Parathyroid adenoma (tissue), 2 donors: ENCODE results near the gene DOCK2.

Source experiments
- H2AFZ ChIP-seq: fragments of 300-600 bp; sonication (generic); one replicate; pipeline ENCODE4 v1.7.0; 2017; ENCODE audit warnings: antibody characterized with exemption, mild to moderate bottlenecking
- H3K27ac ChIP-seq: fragments of 300-600 bp; sonication (generic); one replicate; pipeline ENCODE4 v1.7.0; 2017
- H3K27me3 ChIP-seq: fragments of 300-600 bp; sonication (generic); one replicate; pipeline ENCODE4 v1.7.0; 2017; ENCODE audit warnings: low read length; ENCODE audit not compliant: control insufficient read depth, insufficient read depth
- H3K36me3 ChIP-seq: fragments of 300-600 bp; sonication (generic); one replicate; pipeline ENCODE4 v1.7.0; 2017; ENCODE audit warnings: low read length; ENCODE audit not compliant: control insufficient read depth, insufficient read depth
- H3K4me1 ChIP-seq: fragments of 300-600 bp; sonication (generic); one replicate; pipeline ENCODE4 v1.7.0; 2017; ENCODE audit warnings: control low read depth
- H3K4me2 ChIP-seq: fragments of 300-600 bp; sonication (generic); one replicate; pipeline ENCODE4 v1.7.0; 2017; ENCODE audit warnings: low read length
- H3K4me3 ChIP-seq: fragments of 300-600 bp; sonication (generic); one replicate; pipeline ENCODE4 v1.7.0; 2017; ENCODE audit warnings: low read depth, low read length
- H3K79me2 ChIP-seq: fragments of 300-600 bp; sonication (generic); one replicate; pipeline ENCODE4 v1.7.0; 2017; ENCODE audit warnings: control low read depth
- H3K9ac ChIP-seq: fragments of 300-600 bp; sonication (generic); one replicate; pipeline ENCODE4 v1.7.0; 2017; ENCODE audit warnings: mild to moderate bottlenecking
- H3K9me3 ChIP-seq: fragments of 300-600 bp; sonication (generic); one replicate; pipeline ENCODE4 v1.7.0; 2017; ENCODE audit warnings: low read length; ENCODE audit not compliant: control insufficient read depth
- TF ChIP-seq, protein P1 (sequence below): fragments of 300-600 bp; sonication (generic); IDR thresholded peaks from one replicate; pipeline ENCODE4 v1.7.0; 2017; ENCODE audit warnings: antibody characterized with exemption, mild to moderate bottlenecking
- donor health status: primary hyperparathyroidism.

Gene DOCK2

DNA sequence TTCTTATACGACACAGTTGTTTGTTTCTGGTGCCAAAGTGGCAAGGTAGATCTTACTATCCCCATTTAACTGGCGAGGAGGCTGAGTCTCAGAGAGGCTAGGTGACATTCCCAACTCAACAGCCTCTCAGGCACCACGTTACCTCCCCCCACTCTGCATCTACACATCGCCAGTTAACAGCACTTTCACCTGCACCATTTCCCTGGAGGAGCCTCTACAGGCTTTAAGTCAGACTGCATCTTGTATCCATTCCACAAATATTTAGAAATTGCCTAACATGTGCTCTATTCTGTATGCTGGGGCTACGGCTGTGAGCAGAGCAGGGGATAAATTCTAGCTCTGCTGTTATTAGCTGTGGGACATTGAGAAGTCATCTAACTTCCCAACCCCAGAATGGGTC, 174.6 kb downstream of the DOCK2 start:
- no peaks in the 10 kb centered on the region for H3K79me2 ChIP-seq
- no peak overlapping the region for H2AFZ ChIP-seq
- no peak overlapping the region for H3K27ac ChIP-seq
- no peak overlapping the region for H3K4me3 ChIP-seq
- no peak overlapping the region for H3K4me2 ChIP-seq
- H3K27me3 ChIP-seq: no peaks in the 10 kb centered on the region
- H3K9me3 ChIP-seq: no peaks in the 10 kb centered on the region
- H3K4me1 ChIP-seq: no peaks in the 10 kb centered on the region
- H3K9ac ChIP-seq: no peak overlapping the region
- H3K36me3 ChIP-seq: no peaks in the 10 kb centered on the region
- TF ChIP-seq, protein P1, sequence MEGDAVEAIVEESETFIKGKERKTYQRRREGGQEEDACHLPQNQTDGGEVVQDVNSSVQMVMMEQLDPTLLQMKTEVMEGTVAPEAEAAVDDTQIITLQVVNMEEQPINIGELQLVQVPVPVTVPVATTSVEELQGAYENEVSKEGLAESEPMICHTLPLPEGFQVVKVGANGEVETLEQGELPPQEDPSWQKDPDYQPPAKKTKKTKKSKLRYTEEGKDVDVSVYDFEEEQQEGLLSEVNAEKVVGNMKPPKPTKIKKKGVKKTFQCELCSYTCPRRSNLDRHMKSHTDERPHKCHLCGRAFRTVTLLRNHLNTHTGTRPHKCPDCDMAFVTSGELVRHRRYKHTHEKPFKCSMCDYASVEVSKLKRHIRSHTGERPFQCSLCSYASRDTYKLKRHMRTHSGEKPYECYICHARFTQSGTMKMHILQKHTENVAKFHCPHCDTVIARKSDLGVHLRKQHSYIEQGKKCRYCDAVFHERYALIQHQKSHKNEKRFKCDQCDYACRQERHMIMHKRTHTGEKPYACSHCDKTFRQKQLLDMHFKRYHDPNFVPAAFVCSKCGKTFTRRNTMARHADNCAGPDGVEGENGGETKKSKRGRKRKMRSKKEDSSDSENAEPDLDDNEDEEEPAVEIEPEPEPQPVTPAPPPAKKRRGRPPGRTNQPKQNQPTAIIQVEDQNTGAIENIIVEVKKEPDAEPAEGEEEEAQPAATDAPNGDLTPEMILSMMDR: no peak

DNA sequence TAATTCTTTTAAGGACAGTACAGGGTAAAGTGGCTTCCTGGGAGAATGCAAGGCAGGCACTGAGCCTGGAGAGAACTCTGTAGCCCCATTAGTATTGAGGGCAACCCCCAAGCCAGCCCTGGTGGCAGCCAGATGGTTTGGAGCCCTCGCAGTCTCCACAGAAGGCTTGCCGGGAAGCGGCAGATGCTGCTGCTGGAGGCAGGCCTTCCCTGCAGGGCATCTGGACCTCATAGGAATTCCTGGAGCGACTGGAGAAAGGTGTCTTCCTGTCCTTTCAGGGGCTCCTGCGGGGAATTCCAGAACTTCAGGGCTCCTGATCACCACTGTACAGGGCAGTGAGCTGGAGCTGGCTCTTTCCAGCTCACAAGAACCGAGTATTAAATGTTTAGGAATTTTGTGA, 175.7 kb downstream of the DOCK2 start:
- TF ChIP-seq, protein P1: no peak
- Histone ChIP-seq H3K27me3 (no peaks in the 10 kb centered on the region), H3K36me3 (no peaks in the 10 kb centered on the region), H3K9me3 (no peaks in the 10 kb centered on the region), H3K27ac (no peak overlapping the region), H3K4me3 (no peak overlapping the region), H3K4me1 (no peaks in the 10 kb centered on the region), H3K79me2 (no peaks in the 10 kb centered on the region), H2AFZ (no peak overlapping the region), H3K4me2 (no peak overlapping the region), H3K9ac (no peak overlapping the region)

DNA sequence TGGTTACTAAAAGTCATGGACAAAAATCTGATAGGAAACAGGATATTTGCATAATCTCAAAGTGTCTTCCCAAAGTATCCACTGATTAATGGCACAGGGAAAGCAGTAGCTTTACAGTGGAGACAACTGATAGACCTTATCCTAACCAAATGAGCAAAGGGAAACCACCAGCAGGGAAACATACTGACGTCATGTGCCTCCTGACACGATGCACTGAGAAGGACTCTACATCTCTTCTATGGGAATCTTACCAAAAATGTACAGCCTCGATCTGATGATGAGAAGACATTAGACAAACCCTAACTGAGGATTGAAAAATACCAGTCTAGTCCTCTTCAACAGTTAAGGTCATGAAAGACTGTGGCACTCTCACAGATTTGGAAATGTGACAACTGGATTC, 177.0 kb downstream of the DOCK2 start:
- no peak overlapping the region for H2AFZ ChIP-seq
- H3K4me1 ChIP-seq: no peaks in the 10 kb centered on the region
- TF ChIP-seq, protein P1: no peak
- no peak overlapping the region for H3K27ac ChIP-seq
- no peaks in the 10 kb centered on the region for H3K36me3 ChIP-seq
- no peak overlapping the region for H3K4me3 ChIP-seq
- no peak overlapping the region for H3K4me2 ChIP-seq
- no peaks in the 10 kb centered on the region for H3K27me3 ChIP-seq
- H3K9ac ChIP-seq: no peak overlapping the region
- no peaks in the 10 kb centered on the region for H3K79me2 ChIP-seq
- H3K9me3 ChIP-seq: no peaks in the 10 kb centered on the region

DNA sequence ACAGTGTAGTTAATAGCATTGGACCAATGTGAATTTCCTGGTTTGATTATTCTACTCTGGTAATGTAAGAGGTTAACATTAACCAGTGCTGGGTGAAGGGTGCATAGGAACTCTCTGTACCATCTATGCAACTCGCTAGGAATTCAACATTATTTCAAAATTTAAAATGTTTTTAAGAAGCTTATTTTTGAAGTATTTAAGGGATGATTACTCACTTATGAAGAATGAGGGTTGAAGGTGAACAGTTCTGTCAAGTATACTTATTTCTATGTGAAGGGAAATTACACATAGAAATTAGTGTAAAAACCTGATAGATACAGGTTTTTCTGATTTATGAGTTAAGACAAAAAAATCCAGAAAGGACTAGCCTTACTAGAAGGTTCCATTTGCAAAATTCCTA, 177.4 kb downstream of the DOCK2 start:
- no peak overlapping the region for H3K9ac ChIP-seq
- H2AFZ ChIP-seq: no peak overlapping the region
- H3K27ac ChIP-seq: no peak overlapping the region
- TF ChIP-seq, protein P1: no peak
- no peak overlapping the region for H3K4me3 ChIP-seq
- H3K79me2 ChIP-seq: no peaks in the 10 kb centered on the region
- H3K4me1 ChIP-seq: no peaks in the 10 kb centered on the region
- no peak overlapping the region for H3K4me2 ChIP-seq
- no peaks in the 10 kb centered on the region for H3K36me3 ChIP-seq
- no peaks in the 10 kb centered on the region for H3K9me3 ChIP-seq
- no peaks in the 10 kb centered on the region for H3K27me3 ChIP-seq

DNA sequence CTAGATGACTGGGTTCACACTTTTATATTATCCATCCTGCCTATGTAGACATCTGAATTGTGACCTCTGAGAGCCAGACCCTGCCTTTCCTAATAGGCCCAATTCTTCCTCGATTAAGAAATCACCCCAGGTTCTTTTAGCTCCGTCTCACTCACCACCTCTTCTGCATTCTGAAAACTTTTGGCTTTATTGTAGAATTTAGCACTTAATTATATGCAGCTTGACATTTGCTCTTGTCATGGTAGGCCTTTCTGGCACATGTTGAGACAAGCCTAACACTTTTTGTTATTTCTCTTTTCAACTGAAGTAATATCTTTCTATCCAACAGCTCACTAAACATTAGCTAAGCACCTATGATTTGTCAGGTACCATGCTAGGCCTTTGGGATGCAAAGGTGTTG, 180.0 kb downstream of the DOCK2 start:
- Histone ChIP-seq H3K4me1 (no peaks in the 10 kb centered on the region), H3K4me3 (no peak overlapping the region), H3K4me2 (no peak overlapping the region), H3K36me3 (no peaks in the 10 kb centered on the region), H3K27me3 (no peaks in the 10 kb centered on the region), H2AFZ (no peak overlapping the region), H3K9me3 (no peaks in the 10 kb centered on the region), H3K79me2 (no peaks in the 10 kb centered on the region), H3K9ac (no peak overlapping the region), H3K27ac (no peak overlapping the region)
- TF ChIP-seq, protein P1: no peak
